Memory B cell (primary cell): ENCODE data around the gene TRDMT1.

Source experiments
- ATAC-seq: fragments of 150-1000 bp; cut with Tn5 transposase; 2 replicates; pipeline ENCODE4 v1.10.0; 2021; ENCODE audit warnings: low read depth, mild to moderate bottlenecking, moderate library complexity
- DNase-seq, 2 donors: peaks; one replicate each; pipeline ENCODE4 v3.0.0; 2022; ENCODE audit warnings: low spot score in 2 of 2
- H3K27ac Mint-ChIP-seq: one replicate; pipeline ENCODE4 v1.8.0; 2022; ENCODE audit warnings: mild to moderate bottlenecking, moderate library complexity, mixed read lengths
- H3K27me3 Mint-ChIP-seq: one replicate; pipeline ENCODE4 v1.8.0; 2022; ENCODE audit warnings: mixed read lengths
- H3K36me3 Mint-ChIP-seq: one replicate; pipeline ENCODE4 v1.8.0; 2022; ENCODE audit warnings: mild to moderate bottlenecking, mixed read lengths
- H3K4me1 Mint-ChIP-seq: one replicate; pipeline ENCODE4 v1.8.0; 2022; ENCODE audit warnings: mixed read lengths
- H3K4me3 Mint-ChIP-seq: one replicate; pipeline ENCODE4 v1.8.0; 2022; ENCODE audit warnings: mild to moderate bottlenecking, moderate library complexity, mixed read lengths
- H3K9me3 Mint-ChIP-seq: one replicate; pipeline ENCODE4 v1.8.0; 2022; ENCODE audit warnings: mixed read lengths

Gene TRDMT1

GRCh38 chr10:17209881-17210280, 8.4 kb upstream of the TRDMT1 start:
- no peak overlapping the region for H3K27ac Mint-ChIP-seq
- no peak overlapping the region for H3K4me3 Mint-ChIP-seq
- DNase-seq (no peak), ATAC-seq (no peak)
- H3K4me1 Mint-ChIP-seq = peaks cover 8% of the 10 kb centered on the region
- H3K9me3 Mint-ChIP-seq = no peaks in the 10 kb centered on the region
- no peaks in the 10 kb centered on the region for H3K27me3 Mint-ChIP-seq
- peaks cover 3% of the 10 kb centered on the region for H3K36me3 Mint-ChIP-seq

GRCh38 chr10:17209302-17209701, 7.8 kb upstream of the TRDMT1 start:
- H3K4me3 Mint-ChIP-seq = no peak overlapping the region
- DNase-seq (no peak), ATAC-seq (no peak)
- H3K27ac Mint-ChIP-seq = no peak overlapping the region
- H3K9me3 Mint-ChIP-seq = no peaks in the 10 kb centered on the region
- no peaks in the 10 kb centered on the region for H3K27me3 Mint-ChIP-seq
- H3K36me3 Mint-ChIP-seq = peaks cover 2% of the 10 kb centered on the region
- H3K4me1 Mint-ChIP-seq = peaks cover 10% of the 10 kb centered on the region

DNA sequence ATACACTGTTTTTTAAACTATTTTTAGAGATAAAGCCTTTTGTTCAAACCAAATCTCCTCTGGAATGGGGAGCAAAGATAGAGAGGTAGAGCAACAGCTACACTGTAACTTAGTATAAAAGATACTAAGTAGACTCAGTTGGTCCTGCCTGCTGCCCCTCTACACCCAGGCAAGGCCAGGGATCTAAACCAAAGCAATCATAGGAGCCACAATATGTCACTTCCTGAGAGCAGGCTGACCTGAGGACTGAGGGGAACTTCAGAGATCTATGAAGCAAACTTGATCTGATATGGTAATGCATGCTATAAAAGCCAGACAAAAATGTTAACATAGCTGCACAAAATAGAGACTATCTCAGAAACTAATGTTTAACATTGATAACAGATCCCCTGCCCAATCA, 7.0 kb upstream of the TRDMT1 start:
- no peaks in the 10 kb centered on the region for H3K27me3 Mint-ChIP-seq
- H3K4me1 Mint-ChIP-seq = peaks cover 10% of the 10 kb centered on the region
- H3K4me3 Mint-ChIP-seq = no peak overlapping the region
- no peak overlapping the region for H3K27ac Mint-ChIP-seq
- peaks cover 2% of the 10 kb centered on the region for H3K36me3 Mint-ChIP-seq
- H3K9me3 Mint-ChIP-seq = no peaks in the 10 kb centered on the region
- ATAC-seq (no peak), DNase-seq (no peak)

DNA sequence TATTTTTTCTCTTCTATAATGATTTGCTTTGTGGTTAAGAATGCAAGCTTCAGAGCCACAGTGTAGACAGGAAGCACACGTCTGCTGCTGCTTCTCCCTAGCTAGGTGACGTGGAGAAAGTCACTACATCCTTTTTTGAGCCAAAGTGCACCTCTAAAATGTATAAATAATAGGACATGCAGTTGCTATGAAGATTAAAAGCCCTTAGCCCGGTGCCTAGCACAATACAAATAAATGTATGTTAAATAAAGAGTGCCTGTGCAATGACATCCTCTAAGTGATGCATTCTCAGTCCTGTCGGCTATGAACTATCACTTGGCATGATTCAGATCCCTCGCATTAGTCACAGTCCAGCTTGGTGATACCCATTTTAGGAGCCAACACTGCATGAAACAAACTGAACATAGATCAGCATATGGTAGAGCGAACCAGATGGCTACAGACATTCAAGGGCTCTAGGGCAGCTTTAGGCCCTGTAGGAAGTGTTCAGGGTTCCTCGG, 4.8 kb upstream of the TRDMT1 start:
- ATAC-seq = peak; percentile 79
- H3K9me3 Mint-ChIP-seq = no peaks in the 10 kb centered on the region
- no peaks in the 10 kb centered on the region for H3K36me3 Mint-ChIP-seq
- H3K27me3 Mint-ChIP-seq = no peaks in the 10 kb centered on the region
- peak; percentile 18 to 41 for DNase-seq
- peak overlapping the region; percentile 86 for H3K27ac Mint-ChIP-seq
- peaks cover 8% of the 10 kb centered on the region for H3K4me1 Mint-ChIP-seq
- H3K4me3 Mint-ChIP-seq = no peak overlapping the region

DNA sequence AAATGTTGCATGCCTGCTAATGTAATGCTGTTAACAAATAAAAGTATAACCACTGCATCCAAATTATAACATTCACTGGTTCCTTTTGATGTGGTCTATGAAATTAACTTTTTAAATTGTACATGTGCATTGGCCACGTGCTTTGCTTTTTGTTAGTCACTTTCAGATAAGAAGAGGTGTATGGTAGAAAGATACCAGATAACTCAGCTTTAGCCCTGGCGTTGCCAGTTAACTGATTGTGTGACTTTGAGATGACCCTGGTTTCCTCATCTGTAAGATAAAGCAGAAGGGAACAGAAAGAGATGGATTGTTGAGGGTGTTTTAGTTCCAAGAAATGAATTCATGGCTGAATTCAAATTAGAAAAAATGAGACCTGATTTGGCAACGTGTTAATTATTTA, 1.9 kb upstream of the TRDMT1 start:
- no peak overlapping the region for H3K27ac Mint-ChIP-seq
- peaks cover 22% of the 10 kb centered on the region for H3K4me1 Mint-ChIP-seq
- DNase-seq (no peak), ATAC-seq (no peak)
- no peaks in the 10 kb centered on the region for H3K9me3 Mint-ChIP-seq
- no peak overlapping the region for H3K4me3 Mint-ChIP-seq
- no peaks in the 10 kb centered on the region for H3K36me3 Mint-ChIP-seq
- no peaks in the 10 kb centered on the region for H3K27me3 Mint-ChIP-seq

- H3K4me3 Mint-ChIP-seq = no peak overlapping the region
- H3K36me3 Mint-ChIP-seq = no peaks in the 10 kb centered on the region
- no peaks in the 10 kb centered on the region for H3K27me3 Mint-ChIP-seq
Measured at GRCh38 chr10:17202999-17203398, 1.5 kb upstream of the TRDMT1 start.

DNA sequence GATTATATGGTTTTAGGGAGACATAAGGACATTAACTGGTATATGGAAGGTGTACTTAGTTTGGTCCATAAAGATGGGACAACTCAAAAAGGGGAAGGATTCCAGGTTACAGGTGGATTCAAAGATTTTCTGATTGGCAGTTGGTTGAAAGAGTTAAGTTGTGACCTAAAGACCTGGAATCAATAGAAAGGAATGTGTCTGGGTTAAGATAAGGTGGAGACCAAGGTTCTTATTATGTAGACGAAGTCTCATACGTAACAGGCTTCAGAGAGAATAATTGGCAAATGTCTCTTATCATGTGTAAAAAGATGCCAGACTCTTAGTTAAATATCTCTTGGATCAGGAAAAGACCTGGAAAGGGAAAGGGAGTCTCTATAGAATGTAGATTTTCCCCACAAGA, 1.0 kb upstream of the TRDMT1 start:
- Mint-ChIP-seq H3K36me3 (no peaks in the 10 kb centered on the region), H3K27me3 (no peaks in the 10 kb centered on the region), H3K4me1 (peaks cover 22% of the 10 kb centered on the region), H3K9me3 (no peaks in the 10 kb centered on the region), H3K27ac (peak overlapping the region; percentile 98), H3K4me3 (no peak overlapping the region)
- DNase-seq (no peak), ATAC-seq (no peak)

More at GRCh38 chr10:17202999-17203398, 1.5 kb upstream of the TRDMT1 start:
- H3K27ac Mint-ChIP-seq = no peak overlapping the region
- peaks cover 22% of the 10 kb centered on the region for H3K4me1 Mint-ChIP-seq
- DNase-seq (no peak), ATAC-seq (no peak)
- no peaks in the 10 kb centered on the region for H3K9me3 Mint-ChIP-seq

DNA sequence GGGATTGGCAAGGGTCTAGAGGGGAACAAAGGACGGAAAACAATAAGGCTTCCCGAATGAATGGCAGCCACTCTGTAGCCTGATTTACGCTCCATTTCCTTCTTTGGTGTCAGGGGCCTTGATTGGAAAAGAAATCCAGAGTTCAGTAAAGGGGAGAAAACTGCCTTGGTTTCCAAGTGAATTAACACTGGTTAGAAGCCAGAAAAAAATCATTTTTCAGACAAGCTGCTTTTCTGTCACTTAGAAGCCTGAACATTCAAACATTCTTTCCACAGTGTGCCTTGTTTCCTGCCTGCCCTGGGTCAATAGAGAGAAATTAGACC, 283 bp upstream of the TRDMT1 start:
- Mint-ChIP-seq H3K9me3 (no peaks in the 10 kb centered on the region), H3K27ac (peak overlapping the region; percentile 98), H3K4me3 (peak overlapping the region; percentile 95), H3K4me1 (peaks cover 22% of the 10 kb centered on the region), H3K27me3 (no peaks in the 10 kb centered on the region), H3K36me3 (no peaks in the 10 kb centered on the region)
- DNase-seq (no peak), ATAC-seq (no peak)

DNA sequence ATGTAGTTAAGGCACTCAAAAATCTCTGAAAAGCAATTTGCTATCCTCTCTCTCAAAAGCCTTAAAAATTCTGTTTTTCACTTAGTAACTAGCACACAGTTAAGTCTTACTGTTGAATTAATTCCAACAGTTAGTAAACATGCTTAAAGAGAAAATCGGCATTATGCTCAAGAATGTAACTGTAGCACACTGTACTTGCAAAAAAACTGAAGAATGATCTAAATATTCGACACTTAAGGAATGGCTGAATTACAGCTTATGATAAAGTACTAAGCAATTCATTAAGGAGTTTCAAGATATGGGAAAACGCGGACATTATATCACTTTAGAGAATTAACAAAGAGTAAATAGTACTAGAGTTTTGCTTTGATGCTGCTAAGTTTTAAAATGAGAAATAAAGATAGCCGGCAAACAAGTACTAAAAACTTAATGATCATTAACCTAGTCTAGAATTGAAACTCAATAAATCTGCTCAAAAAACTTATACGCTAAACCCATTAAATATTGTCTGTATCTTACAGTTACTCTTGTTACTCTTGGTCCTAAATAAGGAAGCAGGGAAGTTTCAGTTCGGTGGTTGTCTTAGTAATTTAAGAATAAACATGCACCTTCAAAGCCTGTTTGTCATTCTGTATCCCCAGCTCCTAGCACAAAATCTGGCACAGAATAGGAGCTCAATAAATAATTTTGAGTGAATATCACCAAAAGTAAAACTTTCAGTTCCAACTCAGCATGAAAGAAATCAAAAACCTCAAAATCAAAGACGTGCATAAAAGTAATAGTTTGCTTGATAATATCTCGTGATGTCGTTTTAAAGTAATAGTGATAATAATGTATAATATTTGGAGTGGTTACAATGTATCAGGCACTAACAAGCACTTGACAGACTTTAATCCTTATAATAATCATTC, 1.2 kb downstream of the TRDMT1 start:
- H3K4me3 Mint-ChIP-seq = peak overlapping the region; percentile 95
- H3K27ac Mint-ChIP-seq = peak overlapping the region; percentile 98
- no peaks in the 10 kb centered on the region for H3K36me3 Mint-ChIP-seq
- H3K27me3 Mint-ChIP-seq = no peaks in the 10 kb centered on the region
- DNase-seq = peak in 1 of 2 donors; percentile 7
- peak; percentile 31 for ATAC-seq
- no peaks in the 10 kb centered on the region for H3K9me3 Mint-ChIP-seq
- peaks cover 16% of the 10 kb centered on the region for H3K4me1 Mint-ChIP-seq

DNA sequence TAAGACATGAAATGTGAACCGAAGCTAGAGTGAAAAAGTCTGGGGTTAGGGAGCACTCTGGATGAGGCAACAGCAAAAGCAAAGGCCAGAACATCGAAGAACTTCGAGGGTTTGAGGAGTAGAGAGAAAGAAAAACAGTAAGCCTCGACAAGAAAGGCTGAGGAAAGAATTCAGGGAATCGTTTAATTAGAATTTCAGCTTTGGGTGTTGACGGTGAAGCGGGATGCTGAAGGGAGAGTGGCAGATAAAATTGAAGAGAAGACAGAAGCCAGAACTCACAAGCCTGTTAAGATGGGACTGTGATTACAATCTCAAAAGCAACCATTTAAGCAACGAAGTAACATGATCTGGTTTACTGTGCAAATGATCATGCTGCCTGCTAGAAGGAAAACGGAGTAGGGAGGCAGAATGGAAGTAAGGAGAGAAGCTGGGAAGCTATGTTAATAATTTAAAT, 2.1 kb downstream of the TRDMT1 start:
- Mint-ChIP-seq H3K4me1 (peaks cover 14% of the 10 kb centered on the region), H3K27me3 (no peaks in the 10 kb centered on the region), H3K9me3 (no peaks in the 10 kb centered on the region), H3K36me3 (no peaks in the 10 kb centered on the region), H3K27ac (peak overlapping the region; percentile 98), H3K4me3 (no peak overlapping the region)
- DNase-seq = no peak
- no peak for ATAC-seq

- no peak overlapping the region for H3K27ac Mint-ChIP-seq
- no peaks in the 10 kb centered on the region for H3K9me3 Mint-ChIP-seq
- DNase-seq = no peak
- H3K27me3 Mint-ChIP-seq = no peaks in the 10 kb centered on the region
- ATAC-seq = no peak
- no peak overlapping the region for H3K4me3 Mint-ChIP-seq
- peaks cover 3% of the 10 kb centered on the region for H3K36me3 Mint-ChIP-seq
- H3K4me1 Mint-ChIP-seq = peaks cover 25% of the 10 kb centered on the region
Measured at GRCh38 chr10:17196573-17196972, 4.9 kb downstream of the TRDMT1 start.

GRCh38 chr10:17196045-17196444, 5.4 kb downstream of the TRDMT1 start:
- no peak for ATAC-seq
- no peak overlapping the region for H3K27ac Mint-ChIP-seq

DNA sequence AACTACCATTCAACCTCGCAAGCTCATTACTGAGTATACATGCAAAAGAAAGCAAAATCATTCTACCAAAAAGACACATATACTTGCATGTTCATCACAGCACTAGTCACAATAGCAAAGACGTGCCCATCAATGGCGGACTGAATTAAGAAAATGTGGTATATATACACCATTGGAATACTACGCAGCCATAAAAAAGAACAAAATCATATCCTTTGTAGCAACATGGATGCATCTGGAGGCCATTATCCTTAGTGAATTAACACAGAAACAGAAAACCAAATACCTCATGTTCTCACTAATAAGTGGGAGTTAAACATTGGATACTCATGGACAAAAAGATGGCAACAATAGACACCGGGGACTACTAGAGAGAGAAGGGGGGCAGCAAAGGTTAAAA, 6.4 kb downstream of the TRDMT1 start:
- DNase-seq = no peak
- Mint-ChIP-seq H3K36me3 (peaks cover 6% of the 10 kb centered on the region), H3K9me3 (no peaks in the 10 kb centered on the region), H3K4me1 (peaks cover 20% of the 10 kb centered on the region), H3K27me3 (no peaks in the 10 kb centered on the region), H3K27ac (no peak overlapping the region), H3K4me3 (no peak overlapping the region)
- ATAC-seq = no peak

More at GRCh38 chr10:17196045-17196444, 5.4 kb downstream of the TRDMT1 start:
- no peaks in the 10 kb centered on the region for H3K27me3 Mint-ChIP-seq
- peaks cover 3% of the 10 kb centered on the region for H3K36me3 Mint-ChIP-seq
- H3K9me3 Mint-ChIP-seq = no peaks in the 10 kb centered on the region
- no peak overlapping the region for H3K4me3 Mint-ChIP-seq
- peaks cover 25% of the 10 kb centered on the region for H3K4me1 Mint-ChIP-seq
- DNase-seq = no peak

DNA sequence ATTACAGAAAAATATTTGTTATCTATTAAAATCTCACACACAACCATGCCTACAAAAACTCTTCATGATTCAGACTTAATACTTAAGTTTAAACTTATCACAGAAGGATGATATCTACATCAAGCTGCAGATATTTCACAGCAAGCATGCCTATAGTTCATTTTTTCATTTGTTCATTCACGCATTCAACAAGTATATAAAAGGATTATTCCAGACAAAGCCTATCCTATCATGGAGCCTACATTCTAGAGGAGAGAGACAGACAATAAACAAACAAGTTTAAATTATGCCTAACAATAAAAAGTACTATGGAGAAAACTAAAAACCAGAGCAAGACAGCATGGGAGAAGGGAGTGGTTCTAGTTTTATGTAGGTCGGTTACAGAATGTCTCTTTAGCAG, 10.9 kb downstream of the TRDMT1 start:
- Mint-ChIP-seq H3K4me1 (peaks cover 14% of the 10 kb centered on the region), H3K36me3 (peaks cover 7% of the 10 kb centered on the region), H3K9me3 (no peaks in the 10 kb centered on the region), H3K4me3 (no peak overlapping the region), H3K27ac (no peak overlapping the region), H3K27me3 (no peaks in the 10 kb centered on the region)
- ATAC-seq = no peak
- DNase-seq = no peak
